ENCODE results near the gene GFER. TPM values are rescaled to one million over a fixed set of nuclear protein-coding genes. Genes with fewer than 3 reads are reported as not detected.
A peak's percentile ranks its signal among the peaks of the same experiment; 100 is the strongest.

GFER gene
- total RNA-seq, 1 donor: 8.7 TPM

DNA sequence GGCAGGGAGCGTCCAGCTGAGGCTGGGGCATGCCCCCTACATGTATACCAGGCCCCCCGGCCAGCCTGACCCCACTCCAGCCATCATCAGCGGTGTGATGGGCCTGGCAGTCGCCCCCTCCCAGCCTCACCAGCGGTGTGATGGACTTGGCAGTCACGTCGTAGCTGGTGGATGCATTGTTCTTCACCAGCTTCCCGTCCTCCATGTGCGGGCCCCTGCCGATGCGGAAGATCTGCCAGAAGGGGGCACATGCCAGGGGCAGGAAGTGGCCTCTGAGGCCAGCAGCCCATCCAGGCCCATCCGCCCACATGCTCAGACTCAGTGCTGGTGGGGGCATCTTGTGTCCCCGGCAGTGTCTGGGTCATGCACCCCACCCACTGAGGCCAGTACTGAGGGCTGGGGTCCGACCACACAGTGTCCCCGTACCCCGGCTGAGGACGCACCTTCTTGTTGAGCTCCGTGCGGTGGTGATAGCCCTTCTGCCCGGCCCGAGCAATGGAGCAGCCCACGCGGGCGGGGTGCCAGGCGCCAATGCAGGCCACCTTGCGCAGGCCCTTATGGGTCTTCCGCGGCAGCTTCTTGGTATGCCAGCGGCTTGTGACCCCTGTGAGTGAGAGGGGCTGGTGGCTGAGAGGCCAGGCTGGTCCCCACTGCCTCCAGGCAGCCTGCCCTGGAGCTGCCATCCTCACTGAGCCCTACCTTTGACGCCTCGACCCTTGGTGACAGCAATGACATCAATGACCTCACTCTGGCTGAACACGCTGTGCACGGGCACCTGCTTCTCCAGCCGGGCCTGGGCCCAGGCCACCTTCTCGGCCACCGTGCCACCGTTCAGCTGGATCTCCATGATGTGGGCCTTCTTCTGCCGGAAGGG is 37.3 kb upstream of the GFER start:
- no peak overlapping the region for H3K4me2 ChIP-seq (ENCODE audit: insufficient read depth, low read length)
- no peak overlapping the region for H2AFZ ChIP-seq (ENCODE audit: low read length)
- H3K79me2 ChIP-seq (ENCODE audit: insufficient read depth, low read length): no peaks in the 10 kb centered on the region
- TF ChIP-seq, protein P1, sequence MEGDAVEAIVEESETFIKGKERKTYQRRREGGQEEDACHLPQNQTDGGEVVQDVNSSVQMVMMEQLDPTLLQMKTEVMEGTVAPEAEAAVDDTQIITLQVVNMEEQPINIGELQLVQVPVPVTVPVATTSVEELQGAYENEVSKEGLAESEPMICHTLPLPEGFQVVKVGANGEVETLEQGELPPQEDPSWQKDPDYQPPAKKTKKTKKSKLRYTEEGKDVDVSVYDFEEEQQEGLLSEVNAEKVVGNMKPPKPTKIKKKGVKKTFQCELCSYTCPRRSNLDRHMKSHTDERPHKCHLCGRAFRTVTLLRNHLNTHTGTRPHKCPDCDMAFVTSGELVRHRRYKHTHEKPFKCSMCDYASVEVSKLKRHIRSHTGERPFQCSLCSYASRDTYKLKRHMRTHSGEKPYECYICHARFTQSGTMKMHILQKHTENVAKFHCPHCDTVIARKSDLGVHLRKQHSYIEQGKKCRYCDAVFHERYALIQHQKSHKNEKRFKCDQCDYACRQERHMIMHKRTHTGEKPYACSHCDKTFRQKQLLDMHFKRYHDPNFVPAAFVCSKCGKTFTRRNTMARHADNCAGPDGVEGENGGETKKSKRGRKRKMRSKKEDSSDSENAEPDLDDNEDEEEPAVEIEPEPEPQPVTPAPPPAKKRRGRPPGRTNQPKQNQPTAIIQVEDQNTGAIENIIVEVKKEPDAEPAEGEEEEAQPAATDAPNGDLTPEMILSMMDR (IDR thresholded peaks at IDR 0.05; ENCODE audit: extremely low read depth, low read depth, low read length): no peak
- H3K4me3 ChIP-seq (ENCODE audit: insufficient read depth, low read length): no peak overlapping the region
- peak; percentile 66 for DNase-seq (ENCODE audit: insufficient read length, low spot score, missing footprints)
- no peaks in the 10 kb centered on the region for H3K36me3 ChIP-seq (ENCODE audit: insufficient read depth, low read length)
- H3K9me3 ChIP-seq (ENCODE audit: low read depth, low read length): no peaks in the 10 kb centered on the region
- peaks cover 10% of the 10 kb centered on the region for H3K4me1 ChIP-seq (ENCODE audit: insufficient read depth, low read length)
- no peaks in the 10 kb centered on the region for H4K20me1 ChIP-seq (ENCODE audit: insufficient read depth, low read length)
- no peak overlapping the region for H3K27ac ChIP-seq (ENCODE audit: low read depth, low read length)
- H3K27me3 ChIP-seq (ENCODE audit: insufficient read depth, low read length): no peaks in the 10 kb centered on the region

DNA sequence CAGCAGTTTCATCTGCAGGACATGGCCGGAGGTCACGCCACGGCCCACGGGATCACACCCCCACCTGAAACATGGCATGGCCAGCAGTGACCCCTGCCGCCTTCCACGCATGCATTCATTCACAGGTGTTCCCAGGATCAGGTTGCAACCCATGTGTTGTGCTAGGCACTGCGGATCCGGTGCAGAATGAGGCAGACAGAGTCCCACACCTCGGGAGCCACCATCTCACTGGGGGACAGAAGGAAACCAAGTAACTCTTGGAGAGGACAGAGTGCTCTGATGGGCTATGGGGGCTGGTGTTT is 36.7 kb upstream of the GFER start:
- H3K79me2 ChIP-seq (ENCODE audit: insufficient read depth, low read length): no peaks in the 10 kb centered on the region
- H3K36me3 ChIP-seq (ENCODE audit: insufficient read depth, low read length): no peaks in the 10 kb centered on the region
- H3K4me2 ChIP-seq (ENCODE audit: insufficient read depth, low read length): no peak overlapping the region
- no peaks in the 10 kb centered on the region for H3K27me3 ChIP-seq (ENCODE audit: insufficient read depth, low read length)
- H3K9me3 ChIP-seq (ENCODE audit: low read depth, low read length): no peaks in the 10 kb centered on the region
- TF ChIP-seq, protein P1 (IDR thresholded peaks at IDR 0.05; ENCODE audit: extremely low read depth, low read depth, low read length): no peak
- H3K27ac ChIP-seq (ENCODE audit: low read depth, low read length): no peak overlapping the region
- H3K4me3 ChIP-seq (ENCODE audit: insufficient read depth, low read length): no peak overlapping the region
- H2AFZ ChIP-seq (ENCODE audit: low read length): no peak overlapping the region
- H4K20me1 ChIP-seq (ENCODE audit: insufficient read depth, low read length): no peaks in the 10 kb centered on the region
- DNase-seq (ENCODE audit: insufficient read length, low spot score, missing footprints): no peak
- peaks cover 7% of the 10 kb centered on the region for H3K4me1 ChIP-seq (ENCODE audit: insufficient read depth, low read length)

DNA sequence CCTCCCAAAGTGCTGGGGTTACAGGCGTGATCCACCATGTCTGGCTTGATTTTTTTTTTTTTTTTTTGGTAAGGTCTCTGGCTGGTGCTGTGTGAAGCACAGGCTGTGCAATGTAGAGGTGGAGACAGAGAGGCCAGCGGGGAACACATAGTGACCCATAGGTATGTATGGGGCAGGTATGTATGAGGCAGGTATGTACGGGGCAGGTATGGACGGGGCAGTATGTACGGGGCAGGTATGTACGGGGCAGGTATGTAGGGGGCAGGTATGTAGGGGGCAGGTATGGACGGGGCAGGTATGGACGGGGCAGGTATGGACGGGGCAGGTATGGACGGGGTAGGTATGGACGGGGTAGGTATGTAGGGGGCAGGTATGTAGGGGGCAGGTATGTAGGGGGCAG is 34.5 kb upstream of the GFER start:
- Histone ChIP-seq H3K27me3 (ENCODE audit: insufficient read depth, low read length) (no peaks in the 10 kb centered on the region), H4K20me1 (ENCODE audit: insufficient read depth, low read length) (no peaks in the 10 kb centered on the region), H3K36me3 (ENCODE audit: insufficient read depth, low read length) (no peaks in the 10 kb centered on the region), H3K79me2 (ENCODE audit: insufficient read depth, low read length) (no peaks in the 10 kb centered on the region), H2AFZ (ENCODE audit: low read length) (no peak overlapping the region), H3K4me1 (ENCODE audit: insufficient read depth, low read length) (no peaks in the 10 kb centered on the region), H3K27ac (ENCODE audit: low read depth, low read length) (no peak overlapping the region), H3K4me3 (ENCODE audit: insufficient read depth, low read length) (no peak overlapping the region), H3K4me2 (ENCODE audit: insufficient read depth, low read length) (no peak overlapping the region), H3K9me3 (ENCODE audit: low read depth, low read length) (no peaks in the 10 kb centered on the region)
- no peak for DNase-seq (ENCODE audit: insufficient read length, low spot score, missing footprints)
- TF ChIP-seq, protein P1 (IDR thresholded peaks at IDR 0.05; ENCODE audit: extremely low read depth, low read depth, low read length): no peak

DNA sequence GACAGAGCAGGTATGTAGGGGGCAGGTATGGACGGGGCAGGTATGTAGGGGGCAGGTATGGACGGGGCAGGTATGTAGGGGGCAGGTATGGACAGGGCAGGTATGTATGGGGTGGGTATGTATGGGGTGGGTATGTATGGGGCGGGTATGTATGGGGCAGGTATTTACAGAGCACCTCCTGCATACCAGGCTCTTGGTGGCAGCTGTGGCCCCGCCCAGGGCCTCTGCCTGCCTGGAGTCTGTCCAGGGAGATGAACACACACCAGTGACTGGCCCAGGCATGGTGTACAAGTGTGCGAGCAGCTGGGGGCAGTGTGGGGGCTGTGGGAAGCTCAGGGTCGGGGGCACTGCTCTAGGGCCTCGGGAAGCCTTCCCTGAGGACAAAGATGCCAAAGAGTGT is 33.9 kb upstream of the GFER start:
- H3K27ac ChIP-seq (ENCODE audit: low read depth, low read length): no peak overlapping the region
- DNase-seq (ENCODE audit: insufficient read length, low spot score, missing footprints): peak; percentile 29

More for the DNA sequence above, 33.9 kb upstream of the GFER start:
- no peak overlapping the region for H3K4me2 ChIP-seq (ENCODE audit: insufficient read depth, low read length)
- no peak overlapping the region for H2AFZ ChIP-seq (ENCODE audit: low read length)
- H3K9me3 ChIP-seq (ENCODE audit: low read depth, low read length): no peaks in the 10 kb centered on the region
- H3K4me3 ChIP-seq (ENCODE audit: insufficient read depth, low read length): no peak overlapping the region
- H4K20me1 ChIP-seq (ENCODE audit: insufficient read depth, low read length): no peaks in the 10 kb centered on the region
- H3K4me1 ChIP-seq (ENCODE audit: insufficient read depth, low read length): no peaks in the 10 kb centered on the region
- no peaks in the 10 kb centered on the region for H3K36me3 ChIP-seq (ENCODE audit: insufficient read depth, low read length)
- H3K79me2 ChIP-seq (ENCODE audit: insufficient read depth, low read length): no peaks in the 10 kb centered on the region
- TF ChIP-seq, protein P1 (IDR thresholded peaks at IDR 0.05; ENCODE audit: extremely low read depth, low read depth, low read length): no peak
- no peaks in the 10 kb centered on the region for H3K27me3 ChIP-seq (ENCODE audit: insufficient read depth, low read length)

Measured in osteoblast (primary cell).